ENCODE data around the gene DDX59.

The DDX59 gene

DNA sequence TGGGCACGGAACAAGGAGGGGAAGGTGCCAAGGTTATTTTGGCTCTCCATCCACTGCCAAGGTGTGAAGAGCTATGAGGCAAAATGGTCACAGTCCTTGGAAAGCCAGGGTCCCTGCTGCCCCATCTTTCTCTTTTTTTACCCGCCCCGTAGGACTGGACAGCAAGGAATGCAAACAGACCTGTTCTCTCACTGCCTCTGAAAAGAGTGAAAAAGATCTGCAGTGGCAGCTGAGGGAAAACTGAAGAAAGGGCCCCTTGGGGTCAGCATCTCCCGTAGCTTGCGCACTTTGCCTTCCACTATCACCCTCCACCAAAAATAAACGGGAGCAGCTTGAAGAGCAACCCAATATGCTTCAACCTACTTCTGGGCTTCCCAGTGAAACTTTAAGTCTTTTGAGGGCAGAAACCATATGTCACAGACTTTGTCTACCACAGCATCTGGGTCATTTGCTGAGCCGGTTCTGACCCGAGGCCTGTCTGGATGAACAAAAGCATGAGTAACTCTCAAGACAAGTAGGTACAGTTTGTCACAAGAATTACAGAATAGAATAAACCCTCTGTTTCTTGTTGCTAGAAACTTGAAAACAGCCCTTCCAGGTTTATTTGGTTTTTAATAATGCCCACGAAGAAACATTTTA, 39.7 kb downstream of the DDX59 start:
- H3K36me3 ChIP-seq (ENCODE audit: insufficient read depth, insufficient read length, low read length) = no peaks in the 10 kb centered on the region
- no peaks in the 10 kb centered on the region for H3K4me1 ChIP-seq (ENCODE audit: insufficient read depth, insufficient read length)
- no peaks in the 10 kb centered on the region for H3K27me3 ChIP-seq (ENCODE audit: insufficient read depth, insufficient read length)
- no peak for TF ChIP-seq ZNF274 (IDR thresholded peaks at IDR 0.05; ENCODE audit: low read depth, low read length)
- TF ChIP-seq SUZ12 (IDR thresholded peaks at IDR 0.05; ENCODE audit: extremely low read depth, insufficient read depth, insufficient read length) = no peak
- no peak for TF ChIP-seq YY1 (IDR thresholded peaks at IDR 0.05; ENCODE audit: insufficient read depth, insufficient read length)
- no peaks in the 10 kb centered on the region for H3K9me3 ChIP-seq (ENCODE audit: insufficient read depth, low read length)
- H3K4me3 ChIP-seq (ENCODE audit: insufficient read length, low read depth) = no peak overlapping the region
- H3K9ac ChIP-seq (ENCODE audit: insufficient read length, low read depth) = no peak overlapping the region
- DNase-seq (ENCODE audit: low read depth, low spot score) = no peak

DNA sequence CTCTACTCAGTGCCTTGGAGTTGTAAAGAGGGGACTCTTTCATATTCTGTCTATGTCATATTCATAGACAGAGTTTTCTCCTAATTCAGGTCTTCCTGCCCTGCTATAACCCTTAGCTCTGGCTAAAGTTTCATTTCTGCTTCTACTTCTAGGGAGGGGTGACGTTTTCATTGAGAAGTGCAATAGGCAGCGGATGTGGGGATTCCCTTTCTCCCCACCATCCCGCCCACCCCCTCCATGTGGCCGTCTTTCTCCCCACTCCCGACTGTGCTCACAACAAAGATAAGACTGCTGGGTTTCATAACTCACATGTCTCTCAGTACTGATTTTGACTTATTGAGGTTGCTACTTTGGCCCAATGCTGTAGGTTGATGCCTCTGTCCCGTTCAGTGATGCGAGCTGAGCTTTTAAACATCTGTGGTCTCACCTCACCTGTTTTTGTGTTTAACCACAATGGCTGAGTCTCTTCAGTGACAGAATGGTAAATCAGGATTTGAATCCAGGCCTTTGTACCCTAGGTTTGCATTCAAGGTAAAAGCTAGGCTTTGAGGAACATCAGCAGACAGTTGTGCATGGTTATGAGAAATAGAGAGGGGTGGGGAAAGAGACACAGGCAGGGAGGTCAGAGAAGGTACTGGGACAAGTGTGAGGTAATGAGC, 41.4 kb downstream of the DDX59 start:
- Histone ChIP-seq H3K9me3 (ENCODE audit: insufficient read depth, low read length) (no peaks in the 10 kb centered on the region), H3K4me1 (ENCODE audit: insufficient read depth, insufficient read length) (no peaks in the 10 kb centered on the region), H3K9ac (ENCODE audit: insufficient read length, low read depth) (no peak overlapping the region), H3K27me3 (ENCODE audit: insufficient read depth, insufficient read length) (no peaks in the 10 kb centered on the region), H3K36me3 (ENCODE audit: insufficient read depth, insufficient read length, low read length) (no peaks in the 10 kb centered on the region), H3K4me3 (ENCODE audit: insufficient read length, low read depth) (no peak overlapping the region)
- TF ChIP-seq SUZ12 (IDR thresholded peaks at IDR 0.05; ENCODE audit: extremely low read depth, insufficient read depth, insufficient read length) = no peak
- TF ChIP-seq ZNF274 (IDR thresholded peaks at IDR 0.05; ENCODE audit: low read depth, low read length) = no peak
- no peak for TF ChIP-seq YY1 (IDR thresholded peaks at IDR 0.05; ENCODE audit: insufficient read depth, insufficient read length)
- DNase-seq (ENCODE audit: low read depth, low spot score) = no peak

DNA sequence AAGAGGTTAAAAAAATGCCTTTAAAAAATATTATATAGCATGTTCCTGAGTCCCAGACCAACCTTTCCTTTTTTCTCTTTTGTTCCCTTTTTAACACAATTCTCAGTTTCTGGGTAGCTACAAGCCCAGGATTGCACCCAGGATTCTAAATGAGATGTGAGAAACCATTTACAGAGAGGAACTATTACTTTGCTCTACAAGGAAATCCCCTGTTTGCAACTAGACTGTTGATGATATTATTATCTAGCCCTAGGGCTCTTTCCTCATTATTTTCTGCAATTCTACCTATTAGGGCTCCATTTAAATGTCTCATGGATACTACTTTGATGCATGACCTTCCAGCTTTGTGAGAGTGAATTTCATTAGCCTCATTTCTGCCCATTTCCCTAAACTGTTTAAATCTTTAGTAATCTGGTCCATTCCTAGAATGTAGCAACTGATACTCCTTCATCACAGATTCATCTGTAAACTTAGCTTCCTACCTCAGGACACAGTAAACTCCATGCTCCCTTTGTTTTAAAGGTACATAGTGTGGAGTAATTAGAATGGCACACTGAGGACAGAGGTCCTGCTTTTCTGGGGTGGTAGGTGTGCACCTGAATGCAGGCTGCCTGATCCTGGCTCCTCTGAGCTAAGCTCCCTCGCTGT, 42.0 kb downstream of the DDX59 start:
- DNase-seq (ENCODE audit: low read depth, low spot score) = no peak
- no peaks in the 10 kb centered on the region for H3K4me1 ChIP-seq (ENCODE audit: insufficient read depth, insufficient read length)

DNA sequence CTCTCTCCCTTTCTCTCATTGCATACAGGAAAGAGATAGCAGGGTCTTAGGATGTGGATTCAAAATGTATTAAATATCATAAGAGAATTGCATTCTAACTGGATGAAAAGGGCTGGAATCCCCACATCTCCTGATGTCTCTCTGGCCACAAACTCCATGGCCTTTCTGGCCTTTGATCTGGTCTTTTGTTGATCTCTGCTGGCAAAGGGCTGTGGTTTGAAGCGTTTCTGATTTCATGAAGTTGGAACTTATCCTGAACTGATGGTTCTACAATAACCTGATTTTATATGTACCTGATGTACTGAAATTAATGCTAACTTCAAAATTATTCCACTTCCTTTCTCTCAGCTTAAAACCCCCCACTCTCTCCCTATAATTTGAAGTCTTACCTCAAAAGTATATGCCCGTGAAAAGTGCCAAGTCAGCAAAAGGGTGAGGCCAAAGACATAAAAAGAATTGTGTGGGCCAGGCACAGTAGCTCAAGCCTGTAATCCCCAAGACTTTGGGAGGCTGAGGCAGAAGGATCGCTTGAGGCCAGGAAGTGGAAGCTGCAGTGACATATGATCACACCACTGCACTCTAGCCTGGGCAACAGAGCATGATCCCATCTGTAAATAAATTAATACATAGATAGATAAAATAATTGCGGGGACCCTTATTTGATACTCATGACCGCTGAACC, 42.7 kb downstream of the DDX59 start:
- no peaks in the 10 kb centered on the region for H3K27me3 ChIP-seq (ENCODE audit: insufficient read depth, insufficient read length)
- no peak for DNase-seq (ENCODE audit: low read depth, low spot score)
- H3K9me3 ChIP-seq (ENCODE audit: insufficient read depth, low read length) = no peaks in the 10 kb centered on the region
- H3K4me1 ChIP-seq (ENCODE audit: insufficient read depth, insufficient read length) = no peaks in the 10 kb centered on the region
- H3K4me3 ChIP-seq (ENCODE audit: insufficient read length, low read depth) = no peak overlapping the region
- no peak overlapping the region for H3K9ac ChIP-seq (ENCODE audit: insufficient read length, low read depth)
- TF ChIP-seq ZNF274 (IDR thresholded peaks at IDR 0.05; ENCODE audit: low read depth, low read length) (no peak), YY1 (IDR thresholded peaks at IDR 0.05; ENCODE audit: insufficient read depth, insufficient read length) (no peak), SUZ12 (IDR thresholded peaks at IDR 0.05; ENCODE audit: extremely low read depth, insufficient read depth, insufficient read length) (no peak)
- H3K36me3 ChIP-seq (ENCODE audit: insufficient read depth, insufficient read length, low read length) = no peaks in the 10 kb centered on the region

More for the DNA sequence above, 42.0 kb downstream of the DDX59 start:
- Histone ChIP-seq H3K4me3 (ENCODE audit: insufficient read length, low read depth) (no peak overlapping the region), H3K27me3 (ENCODE audit: insufficient read depth, insufficient read length) (no peaks in the 10 kb centered on the region), H3K9me3 (ENCODE audit: insufficient read depth, low read length) (no peaks in the 10 kb centered on the region), H3K9ac (ENCODE audit: insufficient read length, low read depth) (no peak overlapping the region), H3K36me3 (ENCODE audit: insufficient read depth, insufficient read length, low read length) (no peaks in the 10 kb centered on the region)
- TF ChIP-seq YY1 (IDR thresholded peaks at IDR 0.05; ENCODE audit: insufficient read depth, insufficient read length) (no peak), ZNF274 (IDR thresholded peaks at IDR 0.05; ENCODE audit: low read depth, low read length) (no peak)

DNA sequence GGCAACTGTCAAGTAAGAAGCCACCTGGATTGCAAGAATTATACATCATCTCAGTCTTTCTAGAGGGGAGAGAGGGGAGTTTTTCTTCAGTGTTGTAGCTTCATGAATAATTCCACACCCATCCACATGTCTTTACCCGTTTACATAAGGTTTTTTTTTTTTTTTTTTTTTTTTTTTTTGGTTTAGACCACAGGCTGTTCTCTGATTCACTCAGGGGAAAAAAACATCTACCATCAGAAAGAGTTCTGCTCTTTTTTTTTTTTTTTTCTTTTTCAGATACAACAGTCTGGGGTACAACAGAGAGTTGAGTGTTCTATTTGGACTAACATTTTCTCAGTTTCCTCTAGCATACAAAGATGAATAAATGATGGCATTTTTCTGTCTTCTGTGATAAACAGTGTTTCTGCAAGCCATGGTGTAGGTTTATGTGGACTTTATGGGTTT, 44.3 kb downstream of the DDX59 start:
- DNase-seq (ENCODE audit: low read depth, low spot score) = no peak
- Histone ChIP-seq H3K9ac (ENCODE audit: insufficient read length, low read depth) (no peak overlapping the region), H3K9me3 (ENCODE audit: insufficient read depth, low read length) (no peaks in the 10 kb centered on the region), H3K27me3 (ENCODE audit: insufficient read depth, insufficient read length) (no peaks in the 10 kb centered on the region), H3K4me3 (ENCODE audit: insufficient read length, low read depth) (no peak overlapping the region), H3K36me3 (ENCODE audit: insufficient read depth, insufficient read length, low read length) (no peaks in the 10 kb centered on the region), H3K4me1 (ENCODE audit: insufficient read depth, insufficient read length) (no peaks in the 10 kb centered on the region)
- TF ChIP-seq SUZ12 (IDR thresholded peaks at IDR 0.05; ENCODE audit: extremely low read depth, insufficient read depth, insufficient read length) (no peak), ZNF274 (IDR thresholded peaks at IDR 0.05; ENCODE audit: low read depth, low read length) (no peak), YY1 (IDR thresholded peaks at IDR 0.05; ENCODE audit: insufficient read depth, insufficient read length) (no peak)

DNA sequence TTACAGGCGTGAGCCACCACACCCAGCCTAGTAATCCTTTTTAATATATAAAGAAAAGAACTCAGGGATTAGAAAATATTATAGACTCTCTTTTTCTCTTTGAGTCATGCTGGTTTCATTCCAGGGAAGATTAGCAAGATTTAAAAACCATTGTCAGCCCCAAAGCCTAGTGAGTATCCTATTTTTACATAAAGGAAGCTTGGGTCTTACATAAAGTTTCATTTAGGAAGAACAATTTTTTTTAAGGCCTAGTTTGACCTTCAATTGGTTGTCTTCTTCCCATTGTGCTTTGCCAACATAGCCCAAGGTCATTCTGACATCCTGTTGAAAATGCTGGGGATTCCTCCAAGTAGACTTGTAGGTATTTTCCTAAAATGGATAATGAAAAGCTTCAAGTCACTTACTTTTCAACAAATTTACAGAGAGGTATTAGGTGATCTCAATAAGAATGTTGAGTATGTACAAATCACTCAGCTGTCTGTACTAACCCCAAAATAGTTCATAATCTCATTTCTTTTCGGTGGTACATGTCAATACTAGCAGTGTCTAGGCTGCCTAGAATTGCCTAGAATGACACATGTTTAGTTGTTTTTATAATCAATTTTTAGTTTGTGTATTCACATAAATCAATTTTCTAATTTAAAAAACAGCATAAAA, 44.9 kb downstream of the DDX59 start:
- H3K4me3 ChIP-seq (ENCODE audit: insufficient read length, low read depth) = no peak overlapping the region
- DNase-seq (ENCODE audit: low read depth, low spot score) = no peak
- TF ChIP-seq YY1 (IDR thresholded peaks at IDR 0.05; ENCODE audit: insufficient read depth, insufficient read length) (no peak), ZNF274 (IDR thresholded peaks at IDR 0.05; ENCODE audit: low read depth, low read length) (no peak), SUZ12 (IDR thresholded peaks at IDR 0.05; ENCODE audit: extremely low read depth, insufficient read depth, insufficient read length) (no peak)

More for the DNA sequence above, 44.9 kb downstream of the DDX59 start:
- Histone ChIP-seq H3K4me1 (ENCODE audit: insufficient read depth, insufficient read length) (no peaks in the 10 kb centered on the region), H3K36me3 (ENCODE audit: insufficient read depth, insufficient read length, low read length) (no peaks in the 10 kb centered on the region), H3K9me3 (ENCODE audit: insufficient read depth, low read length) (no peaks in the 10 kb centered on the region), H3K27me3 (ENCODE audit: insufficient read depth, insufficient read length) (no peaks in the 10 kb centered on the region), H3K9ac (ENCODE audit: insufficient read length, low read depth) (no peak overlapping the region)
